Measurements from ENCODE around the gene ZNF555. TPM values are rescaled to one million over a fixed set of nuclear protein-coding genes. Genes with fewer than 3 reads are reported as not detected.

ZNF555 gene
- total and polyA plus RNA-seq, 2 of the 13 experiments (the other 11 are each of a cell fraction or from before 2014, with no cell fraction given): 5.0 to 8.0 TPM

DNA sequence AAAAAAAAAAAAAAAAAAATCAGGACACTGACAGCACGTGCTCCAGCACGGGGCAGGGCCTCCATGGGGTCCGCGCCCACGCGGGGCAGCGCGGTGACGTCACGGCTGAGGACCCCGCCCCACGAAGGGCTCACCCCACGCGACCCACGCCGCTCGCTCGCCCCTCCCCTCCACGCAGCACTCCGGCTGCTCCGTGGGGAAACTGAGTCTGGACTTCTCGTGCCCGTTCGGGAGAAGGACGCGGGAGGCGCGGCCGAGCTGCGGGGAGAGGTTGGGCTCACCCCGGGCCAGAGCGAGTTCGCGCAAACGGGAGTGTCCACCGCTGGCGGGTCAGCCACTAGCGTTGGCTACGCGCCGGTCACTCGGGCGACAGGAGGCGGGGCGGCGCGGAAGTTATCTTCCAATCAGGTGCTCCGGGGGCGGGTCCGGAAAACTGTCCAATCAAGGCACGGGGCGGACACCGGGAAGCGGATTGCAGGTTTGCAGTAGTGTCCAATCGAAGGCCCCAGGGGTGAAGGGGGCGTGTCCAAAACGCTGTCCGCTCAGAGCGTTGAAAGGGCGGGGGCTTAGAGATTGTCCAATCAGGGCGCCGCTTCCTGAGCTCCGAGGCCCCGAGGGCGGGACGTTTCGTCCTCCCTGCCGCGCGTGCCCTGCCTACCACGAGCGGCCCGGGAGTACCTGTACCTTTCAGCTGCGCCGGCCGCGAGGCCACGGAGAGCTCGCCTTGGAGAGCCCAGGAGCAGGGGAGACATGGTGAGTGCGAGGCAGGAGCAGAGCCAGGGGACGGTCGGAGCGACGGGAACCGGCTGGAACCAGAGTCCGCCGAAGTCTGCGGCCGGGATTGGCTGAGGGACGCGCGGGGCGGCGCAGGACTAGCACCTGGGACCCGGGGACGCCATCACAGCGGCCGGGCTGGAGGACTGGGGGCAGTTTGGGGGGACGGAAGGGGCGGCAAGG lies 59.3 kb downstream of the ZNF555 start, which contains the start of gene ZNF57 (continued):
- TF ChIP-seq ZNF143 (CRISPR knock-in tag; IDR thresholded peaks at IDR 0.05) (no peak; the same call in 1 of the 2 replicates), ZNF563 (CRISPR knock-in tag; IDR thresholded peaks at IDR 0.05) (peak; percentile 62; the same call in 1 of the 2 replicates), KLF11 (CRISPR knock-in tag; IDR thresholded peaks at IDR 0.05) (no peak; the same call in 1 of the 2 replicates), CC2D1A (CRISPR knock-in tag; IDR thresholded peaks at IDR 0.05) (no peak), ZKSCAN1 (IDR thresholded peaks at IDR 0.05; ENCODE audit: low read length) (no peak), GLI4 (CRISPR knock-in tag; IDR thresholded peaks at IDR 0.05; ENCODE audit: borderline replicate concordance) (peak; percentile 83; the same call in 1 of the 2 replicates), TARDBP (CRISPR knock-in tag; IDR thresholded peaks at IDR 0.05) (peak; percentile 69; the same call in 1 of the 2 replicates), IRF2 (CRISPR knock-in tag; IDR thresholded peaks at IDR 0.05) (0 out of 2 replicates have a peak, but pooled peaks have one; percentile 16), U2AF2 (IDR thresholded peaks at IDR 0.05; ENCODE audit: low read depth, low read length) (no peak), STAT5B (CRISPR knock-in tag; IDR thresholded peaks at IDR 0.05) (no peak), ZNF431 (CRISPR knock-in tag; IDR thresholded peaks at IDR 0.05; ENCODE audit: borderline replicate concordance, low read depth) (no peak), CREB1 (IDR thresholded peaks at IDR 0.05) (peak; percentile 98), CREB1 (CRISPR knock-in tag; IDR thresholded peaks at IDR 0.05) (peak; percentile 86), ZSCAN12 (CRISPR knock-in tag; IDR thresholded peaks at IDR 0.05) (no peak)
- TF ChIP-seq, protein P1, sequence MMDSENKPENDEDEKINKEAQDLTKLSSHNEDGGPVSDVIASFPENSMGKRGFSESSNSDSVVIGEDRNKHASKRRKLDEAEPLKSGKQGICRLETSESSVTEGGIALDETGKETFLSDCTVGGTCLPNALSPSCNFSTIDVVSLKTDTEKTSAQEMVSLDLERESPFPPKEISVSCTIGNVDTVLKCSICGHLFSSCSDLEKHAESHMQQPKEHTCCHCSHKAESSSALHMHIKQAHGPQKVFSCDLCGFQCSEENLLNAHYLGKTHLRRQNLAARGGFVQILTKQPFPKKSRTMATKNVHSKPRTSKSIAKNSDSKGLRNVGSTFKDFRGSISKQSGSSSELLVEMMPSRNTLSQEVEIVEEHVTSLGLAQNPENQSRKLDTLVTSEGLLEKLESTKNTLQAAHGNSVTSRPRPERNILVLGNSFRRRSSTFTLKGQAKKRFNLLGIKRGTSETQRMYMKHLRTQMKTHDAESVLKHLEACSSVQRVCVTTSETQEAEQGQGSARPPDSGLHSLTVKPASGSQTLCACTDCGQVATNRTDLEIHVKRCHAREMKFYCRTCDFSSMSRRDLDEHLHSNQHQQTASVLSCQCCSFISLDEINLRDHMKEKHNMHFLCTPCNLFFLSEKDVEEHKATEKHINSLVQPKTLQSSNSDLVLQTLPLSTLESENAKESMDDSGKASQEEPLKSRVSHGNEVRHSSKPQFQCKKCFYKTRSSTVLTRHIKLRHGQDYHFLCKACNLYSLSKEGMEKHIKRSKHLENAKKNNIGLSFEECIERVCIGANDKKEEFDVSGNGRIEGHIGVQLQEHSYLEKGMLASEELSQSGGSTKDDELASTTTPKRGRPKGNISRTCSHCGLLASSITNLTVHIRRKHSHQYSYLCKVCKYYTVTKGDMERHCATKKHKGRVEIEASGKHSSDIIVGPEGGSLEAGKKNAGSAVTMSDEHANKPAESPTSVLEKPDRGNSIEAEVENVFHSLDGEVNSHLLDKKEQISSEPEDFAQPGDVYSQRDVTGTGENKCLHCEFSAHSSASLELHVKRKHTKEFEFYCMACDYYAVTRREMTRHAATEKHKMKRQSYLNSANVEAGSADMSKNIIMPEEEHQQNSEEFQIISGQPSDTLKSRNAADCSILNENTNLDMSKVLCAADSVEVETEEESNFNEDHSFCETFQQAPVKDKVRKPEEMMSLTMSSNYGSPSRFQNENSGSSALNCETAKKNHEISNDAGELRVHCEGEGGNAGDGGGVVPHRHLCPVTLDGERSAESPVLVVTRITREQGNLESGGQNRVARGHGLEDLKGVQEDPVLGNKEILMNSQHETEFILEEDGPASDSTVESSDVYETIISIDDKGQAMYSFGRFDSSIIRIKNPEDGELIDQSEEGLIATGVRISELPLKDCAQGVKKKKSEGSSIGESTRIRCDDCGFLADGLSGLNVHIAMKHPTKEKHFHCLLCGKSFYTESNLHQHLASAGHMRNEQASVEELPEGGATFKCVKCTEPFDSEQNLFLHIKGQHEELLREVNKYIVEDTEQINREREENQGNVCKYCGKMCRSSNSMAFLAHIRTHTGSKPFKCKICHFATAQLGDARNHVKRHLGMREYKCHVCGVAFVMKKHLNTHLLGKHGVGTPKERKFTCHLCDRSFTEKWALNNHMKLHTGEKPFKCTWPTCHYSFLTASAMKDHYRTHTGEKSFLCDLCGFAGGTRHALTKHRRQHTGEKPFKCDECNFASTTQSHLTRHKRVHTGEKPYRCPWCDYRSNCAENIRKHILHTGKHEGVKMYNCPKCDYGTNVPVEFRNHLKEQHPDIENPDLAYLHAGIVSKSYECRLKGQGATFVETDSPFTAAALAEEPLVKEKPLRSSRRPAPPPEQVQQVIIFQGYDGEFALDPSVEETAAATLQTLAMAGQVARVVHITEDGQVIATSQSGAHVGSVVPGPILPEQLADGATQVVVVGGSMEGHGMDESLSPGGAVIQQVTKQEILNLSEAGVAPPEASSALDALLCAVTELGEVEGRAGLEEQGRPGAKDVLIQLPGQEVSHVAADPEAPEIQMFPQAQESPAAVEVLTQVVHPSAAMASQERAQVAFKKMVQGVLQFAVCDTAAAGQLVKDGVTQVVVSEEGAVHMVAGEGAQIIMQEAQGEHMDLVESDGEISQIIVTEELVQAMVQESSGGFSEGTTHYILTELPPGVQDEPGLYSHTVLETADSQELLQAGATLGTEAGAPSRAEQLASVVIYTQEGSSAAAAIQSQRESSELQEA (CRISPR knock-in tag; IDR thresholded peaks at IDR 0.05; ENCODE audit: not compliant biosample characterization): no peak
- TF ChIP-seq, protein P2, sequence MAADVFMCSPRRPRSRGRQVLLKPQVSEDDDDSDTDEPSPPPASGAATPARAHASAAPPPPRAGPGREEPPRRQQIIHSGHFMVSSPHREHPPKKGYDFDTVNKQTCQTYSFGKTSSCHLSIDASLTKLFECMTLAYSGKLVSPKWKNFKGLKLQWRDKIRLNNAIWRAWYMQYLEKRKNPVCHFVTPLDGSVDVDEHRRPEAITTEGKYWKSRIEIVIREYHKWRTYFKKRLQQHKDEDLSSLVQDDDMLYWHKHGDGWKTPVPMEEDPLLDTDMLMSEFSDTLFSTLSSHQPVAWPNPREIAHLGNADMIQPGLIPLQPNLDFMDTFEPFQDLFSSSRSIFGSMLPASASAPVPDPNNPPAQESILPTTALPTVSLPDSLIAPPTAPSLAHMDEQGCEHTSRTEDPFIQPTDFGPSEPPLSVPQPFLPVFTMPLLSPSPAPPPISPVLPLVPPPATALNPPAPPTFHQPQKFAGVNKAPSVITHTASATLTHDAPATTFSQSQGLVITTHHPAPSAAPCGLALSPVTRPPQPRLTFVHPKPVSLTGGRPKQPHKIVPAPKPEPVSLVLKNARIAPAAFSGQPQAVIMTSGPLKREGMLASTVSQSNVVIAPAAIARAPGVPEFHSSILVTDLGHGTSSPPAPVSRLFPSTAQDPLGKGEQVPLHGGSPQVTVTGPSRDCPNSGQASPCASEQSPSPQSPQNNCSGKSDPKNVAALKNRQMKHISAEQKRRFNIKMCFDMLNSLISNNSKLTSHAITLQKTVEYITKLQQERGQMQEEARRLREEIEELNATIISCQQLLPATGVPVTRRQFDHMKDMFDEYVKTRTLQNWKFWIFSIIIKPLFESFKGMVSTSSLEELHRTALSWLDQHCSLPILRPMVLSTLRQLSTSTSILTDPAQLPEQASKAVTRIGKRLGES (CRISPR knock-in tag; IDR thresholded peaks at IDR 0.05; ENCODE audit: borderline replicate concordance): no peak
